ENCODE results near the gene TBC1D2. TPM values are rescaled to one million over a fixed set of nuclear protein-coding genes. Genes with fewer than 3 reads are reported as not detected.

The TBC1D2 gene
- total and polyA plus RNA-seq, 2 experiments from 2014 or later, result 3.7 to 6.8 TPM

- no peak for ATAC-seq
- Mint-ChIP-seq H3K36me3 (ENCODE audit: low read depth) (no peaks in the 10 kb centered on the region), H3K4me1 (peaks cover 19% of the 10 kb centered on the region), H3K4me3 (no peak overlapping the region), H3K27ac (no peak overlapping the region), H3K27me3 (ENCODE audit: insufficient read depth, low read depth, poor library complexity) (no peaks in the 10 kb centered on the region), H3K9me3 (no peaks in the 10 kb centered on the region)
- DNase-seq (ENCODE audit: low spot score), result no peak
- 0 out of 2 replicates have a peak overlapping the region, but pooled peaks have one; percentile 6 for H2AFZ ChIP-seq
- H3K27ac ChIP-seq (ENCODE audit: low read depth), result no peak overlapping the region
- H3K4me3 ChIP-seq, result no peak overlapping the region
- H3K9me2 ChIP-seq (ENCODE audit: insufficient read depth), result no peaks in the 10 kb centered on the region
- no peaks in the 10 kb centered on the region for H3K36me3 ChIP-seq (ENCODE audit: insufficient read depth)
- peaks cover 4% of the 10 kb centered on the region; the same call in 1 of the 2 replicates for H3K4me1 ChIP-seq (ENCODE audit: insufficient read depth)
- no peaks in the 10 kb centered on the region for H4K20me1 ChIP-seq (replicated peaks; ENCODE audit: insufficient read depth)
- no peaks in the 10 kb centered on the region for H3F3A ChIP-seq (replicated peaks; ENCODE audit: low read depth)
- TF ChIP-seq EZH2 (IDR thresholded peaks at IDR 0.05; ENCODE audit: low read depth, unreplicated experiment) (no peak), CTCF (conservative IDR thresholded peaks at IDR 0.05; ENCODE audit: low read depth in 2 of 2) (no peak), ZNF331 (CRISPR knock-in tag; IDR thresholded peaks at IDR 0.05; ENCODE audit: low read depth) (no peak), JUNB (IDR thresholded peaks at IDR 0.05; ENCODE audit: unreplicated experiment) (no peak), STAT1 (IDR thresholded peaks at IDR 0.05; ENCODE audit: unreplicated experiment) (no peak), ETS1 (IDR thresholded peaks at IDR 0.05) (no peak), ZNF462 (CRISPR knock-in tag; IDR thresholded peaks at IDR 0.05) (no peak), POLR2AphosphoS5 (IDR thresholded peaks at IDR 0.05; ENCODE audit: low read depth) (no peak), EZH2phosphoT487 (IDR thresholded peaks at IDR 0.05; ENCODE audit: unreplicated experiment) (no peak), CREB1 (CRISPR knock-in tag; IDR thresholded peaks at IDR 0.05; ENCODE audit: low read depth) (no peak), REST (IDR thresholded peaks at IDR 0.05; ENCODE audit: unreplicated experiment) (no peak), NANOG (IDR thresholded peaks at IDR 0.05; ENCODE audit: borderline replicate concordance) (no peak), ZNF114 (CRISPR knock-in tag; IDR thresholded peaks at IDR 0.05) (no peak)
- no peaks in the 10 kb centered on the region for H3K79me2 ChIP-seq (replicated peaks; ENCODE audit: insufficient read depth)
- H3K27me3 ChIP-seq (ENCODE audit: insufficient read depth), result no peaks in the 10 kb centered on the region
- H3K4me2 ChIP-seq, result no peak overlapping the region
Observed at GRCh38 chr9:98263080-98263479, 7.6 kb upstream of the TBC1D2 start.
